HL-60 (cell line): ENCODE measurements around the gene DUOXA2.

Experiments
- DNase-seq, 2 experiments: peaks; one replicate each; pipeline ENCODE4 v3.0.0-alpha.2; 2010 to 2020; ENCODE audit warnings: low read depth in 1 of 2, low spot score in 1 of 2
- H3K27ac ChIP-seq: fragments of 250-450 bp; sonication (Bioruptor Pico); replicated peaks from 2 replicates; pipeline ENCODE4 v1.5.1; 2020; ENCODE audit warnings: mild to moderate bottlenecking, moderate library complexity
- H3K27me3 ChIP-seq: fragments of 250-450 bp; sonication (Bioruptor Pico); 2 replicates; pipeline ENCODE4 v1.5.1; 2021; ENCODE audit warnings: mild to moderate bottlenecking, moderate library complexity; ENCODE audit not compliant: insufficient read depth, poor library complexity, severe bottlenecking
- H3K4me3 ChIP-seq: replicated peaks from 2 replicates; pipeline ENCODE4 v1.5.1; 2011; ENCODE audit warnings: mild to moderate bottlenecking, control low read depth, low read length; ENCODE audit not compliant: insufficient read depth
- CTCF ChIP-seq: IDR thresholded peaks from one replicate; pipeline ENCODE4 v1.5.1; 2011; ENCODE audit warnings: low read length, control low read depth, inconsistent platforms; ENCODE audit not compliant: insufficient read depth
- GABPA ChIP-seq: IDR thresholded peaks from 2 replicates; pipeline ENCODE4 v1.6.1; 2012; ENCODE audit warnings: low read depth
- POLR2AphosphoS5 ChIP-seq: IDR thresholded peaks from 2 replicates; pipeline ENCODE4 v1.6.1; 2012; ENCODE audit warnings: low read depth
- REST ChIP-seq: IDR thresholded peaks from 2 replicates; pipeline ENCODE4 v1.6.1; 2012; ENCODE audit warnings: low read depth; ENCODE audit not compliant: insufficient replicate concordance
- SPI1 ChIP-seq: IDR thresholded peaks from 2 replicates; pipeline ENCODE4 v1.6.1; 2012; ENCODE audit warnings: low read depth, mild to moderate bottlenecking, borderline replicate concordance

DUOXA2 gene

GRCh38 chr15:45162771-45163507, 48.8 kb downstream of the DUOXA2 start:
- Histone ChIP-seq H3K27me3 (no peaks in the 10 kb centered on the region), H3K27ac (no peak overlapping the region), H3K4me3 (no peak overlapping the region)
- peak; percentile 51 to 78 for DNase-seq
- peak; percentile 95 for TF ChIP-seq CTCF
- TF ChIP-seq REST: no peak
- TF ChIP-seq GABPA: no peak

- no peaks in the 10 kb centered on the region for H3K27me3 ChIP-seq
- H3K4me3 ChIP-seq: no peak overlapping the region
- TF ChIP-seq CTCF (no peak), REST (no peak), POLR2AphosphoS5 (no peak)
- DNase-seq: no peak
- no peak overlapping the region for H3K27ac ChIP-seq
Observed at GRCh38 chr15:45163508-45163856, 49.4 kb downstream of the DUOXA2 start.

GRCh38 chr15:45164914-45165313, 50.8 kb downstream of the DUOXA2 start:
- Histone ChIP-seq H3K27ac (no peak overlapping the region), H3K4me3 (no peak overlapping the region), H3K27me3 (no peaks in the 10 kb centered on the region)
- DNase-seq: no peak
- TF ChIP-seq POLR2AphosphoS5: no peak

- Histone ChIP-seq H3K4me3 (no peak overlapping the region), H3K27ac (no peak overlapping the region), H3K27me3 (no peaks in the 10 kb centered on the region)
- TF ChIP-seq POLR2AphosphoS5 (no peak), GABPA (no peak), CTCF (no peak), REST (no peak), SPI1 (no peak)
- no peak for DNase-seq
Observed at GRCh38 chr15:45165536-45165935, 51.4 kb downstream of the DUOXA2 start.
